ENCODE results near the gene ITPKB.

- TF ChIP-seq, protein P1, sequence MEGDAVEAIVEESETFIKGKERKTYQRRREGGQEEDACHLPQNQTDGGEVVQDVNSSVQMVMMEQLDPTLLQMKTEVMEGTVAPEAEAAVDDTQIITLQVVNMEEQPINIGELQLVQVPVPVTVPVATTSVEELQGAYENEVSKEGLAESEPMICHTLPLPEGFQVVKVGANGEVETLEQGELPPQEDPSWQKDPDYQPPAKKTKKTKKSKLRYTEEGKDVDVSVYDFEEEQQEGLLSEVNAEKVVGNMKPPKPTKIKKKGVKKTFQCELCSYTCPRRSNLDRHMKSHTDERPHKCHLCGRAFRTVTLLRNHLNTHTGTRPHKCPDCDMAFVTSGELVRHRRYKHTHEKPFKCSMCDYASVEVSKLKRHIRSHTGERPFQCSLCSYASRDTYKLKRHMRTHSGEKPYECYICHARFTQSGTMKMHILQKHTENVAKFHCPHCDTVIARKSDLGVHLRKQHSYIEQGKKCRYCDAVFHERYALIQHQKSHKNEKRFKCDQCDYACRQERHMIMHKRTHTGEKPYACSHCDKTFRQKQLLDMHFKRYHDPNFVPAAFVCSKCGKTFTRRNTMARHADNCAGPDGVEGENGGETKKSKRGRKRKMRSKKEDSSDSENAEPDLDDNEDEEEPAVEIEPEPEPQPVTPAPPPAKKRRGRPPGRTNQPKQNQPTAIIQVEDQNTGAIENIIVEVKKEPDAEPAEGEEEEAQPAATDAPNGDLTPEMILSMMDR (IDR thresholded peaks at IDR 0.05; ENCODE audit: insufficient read depth, low read length): no peak
- TF ChIP-seq POLR2AphosphoS5 (IDR thresholded peaks at IDR 0.05; ENCODE audit: low read depth) (no peak), REST (IDR thresholded peaks at IDR 0.05; ENCODE audit: insufficient replicate concordance, low read depth) (no peak)
Observed at GRCh38 chr1:226650236-226650841, 88.7 kb downstream of the ITPKB start.
